Measurements from ENCODE around the gene PSMD4. TPM values are rescaled to one million over a fixed set of nuclear protein-coding genes. Genes with fewer than 3 reads are reported as not detected.
A peak's percentile ranks its signal among the peaks of the same experiment; 100 is the strongest.

PSMD4 gene
- total RNA-seq, 4 donors from 2014 or later: 263 to 439 (median 340) TPM

DNA sequence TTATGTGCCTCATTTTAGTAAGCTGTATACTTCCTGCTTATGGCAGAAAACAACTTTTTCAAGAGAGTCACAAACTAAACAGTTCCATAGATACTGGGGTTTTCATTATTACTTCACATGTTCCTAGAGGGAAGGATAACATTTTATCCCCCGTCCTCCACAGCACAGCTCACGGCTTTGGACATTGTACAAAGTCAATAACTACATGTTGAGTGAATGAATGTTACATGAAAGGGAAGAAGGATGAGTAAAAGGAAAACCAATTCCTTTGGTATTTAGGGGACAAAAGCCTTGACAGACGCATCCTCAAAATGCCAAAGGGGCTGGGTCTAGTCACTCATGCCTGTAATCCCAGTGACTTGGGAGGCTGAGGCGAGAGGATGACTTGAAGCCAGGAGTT lies 57.9 kb downstream of the PSMD4 start:
- H3K27me3 ChIP-seq: no peaks in the 10 kb centered on the region
- DNase-seq: no peak
- H3K4me1 ChIP-seq: peaks cover 55 to 69% of the 10 kb centered on the region in 2 donors
- in situ Hi-C loops (cut with MboI; ENCODE audit: low sequenced_read_pairs in 4 of 4): no loop called here
- peak overlapping the region in 1 of 4 donors; percentile 8 for H3K4me3 ChIP-seq
- TF ChIP-seq POLR2A (IDR thresholded peaks at IDR 0.05): no peak
- TF ChIP-seq, protein P1, sequence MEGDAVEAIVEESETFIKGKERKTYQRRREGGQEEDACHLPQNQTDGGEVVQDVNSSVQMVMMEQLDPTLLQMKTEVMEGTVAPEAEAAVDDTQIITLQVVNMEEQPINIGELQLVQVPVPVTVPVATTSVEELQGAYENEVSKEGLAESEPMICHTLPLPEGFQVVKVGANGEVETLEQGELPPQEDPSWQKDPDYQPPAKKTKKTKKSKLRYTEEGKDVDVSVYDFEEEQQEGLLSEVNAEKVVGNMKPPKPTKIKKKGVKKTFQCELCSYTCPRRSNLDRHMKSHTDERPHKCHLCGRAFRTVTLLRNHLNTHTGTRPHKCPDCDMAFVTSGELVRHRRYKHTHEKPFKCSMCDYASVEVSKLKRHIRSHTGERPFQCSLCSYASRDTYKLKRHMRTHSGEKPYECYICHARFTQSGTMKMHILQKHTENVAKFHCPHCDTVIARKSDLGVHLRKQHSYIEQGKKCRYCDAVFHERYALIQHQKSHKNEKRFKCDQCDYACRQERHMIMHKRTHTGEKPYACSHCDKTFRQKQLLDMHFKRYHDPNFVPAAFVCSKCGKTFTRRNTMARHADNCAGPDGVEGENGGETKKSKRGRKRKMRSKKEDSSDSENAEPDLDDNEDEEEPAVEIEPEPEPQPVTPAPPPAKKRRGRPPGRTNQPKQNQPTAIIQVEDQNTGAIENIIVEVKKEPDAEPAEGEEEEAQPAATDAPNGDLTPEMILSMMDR (IDR thresholded peaks at IDR 0.05 in 4 of 5, conservative IDR thresholded peaks at IDR 0.05 in 1 of 5): no peak
- intact Hi-C loops (cut with DNase I; ENCODE audit: low total_unique reads): loop anchor here (5.0 kb wide), 1 partner anchor 520 kb away; the partner anchor contains the start of gene RORC
- peaks cover 0 to 36% of the 10 kb centered on the region in 2 donors for H3K36me3 ChIP-seq
- no peaks in the 10 kb centered on the region for H3K9me3 ChIP-seq
- ATAC-seq: no peak
- H3K27ac ChIP-seq: peak overlapping the region; percentile 91 to 95 (median 93)

- Histone ChIP-seq H3K27me3 (no peaks in the 10 kb centered on the region), H3K4me1 (peaks cover 55 to 69% of the 10 kb centered on the region in 2 donors), H3K4me3 (no peak overlapping the region), H3K36me3 (peaks cover 0 to 35% of the 10 kb centered on the region in 2 donors), H3K9me3 (no peaks in the 10 kb centered on the region), H3K27ac (peak overlapping the region; percentile 91 to 95 (median 93))
- TF ChIP-seq, protein P1 (IDR thresholded peaks at IDR 0.05 in 4 of 5, conservative IDR thresholded peaks at IDR 0.05 in 1 of 5): no peak
- no peak for TF ChIP-seq POLR2A (IDR thresholded peaks at IDR 0.05)
- DNase-seq: no peak
- intact Hi-C loops (cut with DNase I; ENCODE audit: low total_unique reads): loop anchor here (5.0 kb wide), 1 partner anchor 519 kb away; the partner anchor contains the start of gene RORC
- ATAC-seq: no peak
- in situ Hi-C loops (cut with MboI; ENCODE audit: low sequenced_read_pairs in 4 of 4): no loop called here
Measured at GRCh38 chr1:151312826-151313225, 58.3 kb downstream of the PSMD4 start.

GRCh38 chr1:151313501-151313900 lies 59.0 kb downstream of the PSMD4 start:
- H3K27me3 ChIP-seq: no peaks in the 10 kb centered on the region
- H3K27ac ChIP-seq: peak overlapping the region; percentile 91 to 95 (median 93)
- TF ChIP-seq, protein P1 (IDR thresholded peaks at IDR 0.05 in 4 of 5, conservative IDR thresholded peaks at IDR 0.05 in 1 of 5): no peak
- TF ChIP-seq POLR2A (IDR thresholded peaks at IDR 0.05): no peak
- ATAC-seq: no peak
- peaks cover 55 to 69% of the 10 kb centered on the region in 2 donors for H3K4me1 ChIP-seq
- H3K4me3 ChIP-seq: no peak overlapping the region
- DNase-seq: peak in 1 of 2 donors; percentile 33
- in situ Hi-C loops (cut with MboI; ENCODE audit: low sequenced_read_pairs in 4 of 4) (no loop called here), intact Hi-C loops (cut with DNase I; ENCODE audit: low total_unique reads) (loop anchor here (5.0 kb wide), 1 partner anchor 519 kb away; the partner anchor contains the start of gene RORC)
- peaks cover 0 to 28% of the 10 kb centered on the region in 2 donors for H3K36me3 ChIP-seq
- H3K9me3 ChIP-seq: no peaks in the 10 kb centered on the region

- Histone ChIP-seq H3K27me3 (no peaks in the 10 kb centered on the region), H3K4me3 (no peak overlapping the region), H3K4me1 (peaks cover 52 to 67% of the 10 kb centered on the region in 2 donors), H3K9me3 (no peaks in the 10 kb centered on the region), H3K36me3 (peaks cover 0 to 31% of the 10 kb centered on the region in 2 donors), H3K27ac (peak overlapping the region; percentile 91 to 95 (median 93))
- in situ Hi-C loops (cut with MboI; ENCODE audit: low sequenced_read_pairs in 4 of 4) (no loop called here), intact Hi-C loops (cut with DNase I; ENCODE audit: low total_unique reads) (loop anchor here (5.0 kb wide), 1 partner anchor 518 kb away; the partner anchor contains the start of gene RORC)
- TF ChIP-seq, protein P1 (IDR thresholded peaks at IDR 0.05 in 4 of 5, conservative IDR thresholded peaks at IDR 0.05 in 1 of 5): no peak
- TF ChIP-seq POLR2A (IDR thresholded peaks at IDR 0.05): no peak
- ATAC-seq (peak; percentile 52 to 53), DNase-seq (peak; percentile 67 to 85)
Measured at GRCh38 chr1:151314137-151314875, 59.8 kb downstream of the PSMD4 start.
